ENCODE results near the gene FCHO1.

Gene FCHO1

GRCh38 chr19:17751103-17751911, at the start of gene FCHO1:
FCHO1 (plus strand) TSS chr19:17751477; CDS start chr19:17755165, 3,688 bp downstream.
- Histone ChIP-seq H3K27me3 (replicated peaks; ENCODE audit: control insufficient read depth, insufficient read depth, low read length) (no peaks in the 10 kb centered on the region), H3K4me3 (replicated peaks; ENCODE audit: low read depth, low read length) (peak within 1 kb of the TSS; percentile 70), H3K36me3 (ENCODE audit: control insufficient read depth, insufficient read depth, low read length) (no peaks in the 10 kb centered on the region; the same call in 1 of the 2 replicates)
- peak; percentile 92 for DNase-seq (ENCODE audit: extremely low read depth, insufficient read length)
- no peak for TF ChIP-seq CTCF (IDR thresholded peaks at IDR 0.05; ENCODE audit: insufficient read depth, low read length, poor library complexity, severe bottlenecking)

GRCh38 chr19:17703824-17704463, 47.3 kb upstream of the FCHO1 start:
- no peaks in the 10 kb centered on the region; the same call in 1 of the 2 replicates for H3K27me3 ChIP-seq (replicated peaks; ENCODE audit: control insufficient read depth, insufficient read depth, low read length)
- DNase-seq (ENCODE audit: extremely low read depth, insufficient read length): no peak
- H3K4me3 ChIP-seq (replicated peaks; ENCODE audit: low read depth, low read length): no peak overlapping the region
- no peaks in the 10 kb centered on the region for H3K36me3 ChIP-seq (ENCODE audit: control insufficient read depth, insufficient read depth, low read length)
- TF ChIP-seq CTCF (IDR thresholded peaks at IDR 0.05; ENCODE audit: insufficient read depth, low read length, poor library complexity, severe bottlenecking): peak; percentile 89

- no peak for DNase-seq (ENCODE audit: extremely low read depth, insufficient read length)
- TF ChIP-seq CTCF (IDR thresholded peaks at IDR 0.05; ENCODE audit: insufficient read depth, low read length, poor library complexity, severe bottlenecking): no peak
- no peak overlapping the region for H3K4me3 ChIP-seq (replicated peaks; ENCODE audit: low read depth, low read length)
- no peaks in the 10 kb centered on the region for H3K36me3 ChIP-seq (ENCODE audit: control insufficient read depth, insufficient read depth, low read length)
- H3K27me3 ChIP-seq (replicated peaks; ENCODE audit: control insufficient read depth, insufficient read depth, low read length): no peaks in the 10 kb centered on the region
Observed at GRCh38 chr19:17706750-17707181, 44.5 kb upstream of the FCHO1 start.

GRCh38 chr19:17711851-17712250, 39.4 kb upstream of the FCHO1 start:
- no peak for DNase-seq (ENCODE audit: extremely low read depth, insufficient read length)
- H3K36me3 ChIP-seq (ENCODE audit: control insufficient read depth, insufficient read depth, low read length): no peaks in the 10 kb centered on the region
- TF ChIP-seq CTCF (IDR thresholded peaks at IDR 0.05; ENCODE audit: insufficient read depth, low read length, poor library complexity, severe bottlenecking): no peak

GRCh38 chr19:17716309-17716929, 34.9 kb upstream of the FCHO1 start:
- H3K27me3 ChIP-seq (replicated peaks; ENCODE audit: control insufficient read depth, insufficient read depth, low read length): no peaks in the 10 kb centered on the region
- H3K36me3 ChIP-seq (ENCODE audit: control insufficient read depth, insufficient read depth, low read length): no peaks in the 10 kb centered on the region; the same call in none of the 2 replicates
- DNase-seq (ENCODE audit: extremely low read depth, insufficient read length): no peak
- no peak for TF ChIP-seq CTCF (IDR thresholded peaks at IDR 0.05; ENCODE audit: insufficient read depth, low read length, poor library complexity, severe bottlenecking)
- H3K4me3 ChIP-seq (replicated peaks; ENCODE audit: low read depth, low read length): no peak overlapping the region

More at GRCh38 chr19:17711851-17712250, 39.4 kb upstream of the FCHO1 start:
- no peak overlapping the region for H3K4me3 ChIP-seq (replicated peaks; ENCODE audit: low read depth, low read length)
- no peaks in the 10 kb centered on the region for H3K27me3 ChIP-seq (replicated peaks; ENCODE audit: control insufficient read depth, insufficient read depth, low read length)
